K562 (cell line): Measurements from ENCODE around the gene PDHX.

ENCODE experiments used
- EGR1 ChIP-seq: fragments of 450-650 bp; conservative IDR thresholded peaks from 2 replicates; pipeline ENCODE4 v1.6.1; 2017; ENCODE audit warnings: mild to moderate bottlenecking
- FOS ChIP-seq: IDR thresholded peaks from 3 replicates; pipeline ENCODE4 v1.6.1; 2011; ENCODE audit not compliant: insufficient read length; ENCODE audit errors: extremely low read depth
- KLF13 ChIP-seq: fragments of 450-650 bp; IDR thresholded peaks from 2 replicates; pipeline ENCODE4 v1.6.1; 2016; ENCODE audit warnings: missing genetic modification characterization, low read depth, mild to moderate bottlenecking, missing compliant biosample characterization, moderate library complexity, borderline replicate concordance
- POLR2A ChIP-seq: fragments of 450-650 bp; conservative IDR thresholded peaks from 2 replicates; pipeline ENCODE4 v1.6.1; 2016
- ZNF274 ChIP-seq: IDR thresholded peaks from 2 replicates; pipeline ENCODE4 v1.6.1; 2011; ENCODE audit warnings: low read depth, mild to moderate bottlenecking, low read length, moderate library complexity, borderline replicate concordance

DNA sequence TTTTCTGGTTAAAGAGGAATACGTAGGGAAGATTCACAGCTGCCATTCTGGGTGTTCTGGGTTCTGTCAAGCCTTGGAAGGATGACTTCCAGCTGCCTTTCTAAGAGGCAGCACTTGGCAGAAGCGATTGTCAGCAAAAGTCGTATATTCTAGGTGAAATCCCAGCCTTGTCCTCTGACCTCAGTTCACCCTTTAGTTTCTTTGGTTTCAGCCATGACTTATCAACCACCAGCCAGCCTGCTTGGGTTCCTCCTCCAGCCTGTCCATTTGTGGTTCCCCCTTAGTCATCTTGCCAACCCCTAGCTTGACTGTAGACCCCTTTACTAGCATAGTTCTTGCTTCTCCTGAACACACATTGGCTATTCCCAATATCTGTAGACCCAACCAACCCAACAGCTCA is 120.2 kb downstream of the PDHX start:
- no peak for TF ChIP-seq EGR1
- no peak for TF ChIP-seq POLR2A
- no peak for TF ChIP-seq KLF13 (tag)
- TF ChIP-seq ZNF274 = no peak
- TF ChIP-seq FOS = no peak
